Keratinocyte (primary cell): ENCODE measurements around the gene JAM3.

Source experiments
- EZH2 ChIP-seq: IDR thresholded peaks from one replicate; pipeline ENCODE4 v1.6.1; 2012; ENCODE audit warnings: inconsistent platforms, mild to moderate bottlenecking, low read length, moderate library complexity
- TF ChIP-seq, protein P1 (sequence below), 3 experiments: IDR thresholded peaks in 1 of 3; conservative IDR thresholded peaks in 1 of 3; optimal IDR thresholded peaks in 1 of 3; 2 replicates in 2 of 3; 3 replicates in 1 of 3; pipeline versions ENCODE3 to v1.5.1; 2011; ENCODE audit warnings: low read length in 3 of 3, mild to moderate bottlenecking in 3 of 3, moderate library complexity in 2 of 3, control low read depth in 1 of 3, inconsistent platforms in 1 of 3; ENCODE audit not compliant: insufficient read depth in 2 of 3; ENCODE audit errors: extremely low read depth in 1 of 3

DNA sequence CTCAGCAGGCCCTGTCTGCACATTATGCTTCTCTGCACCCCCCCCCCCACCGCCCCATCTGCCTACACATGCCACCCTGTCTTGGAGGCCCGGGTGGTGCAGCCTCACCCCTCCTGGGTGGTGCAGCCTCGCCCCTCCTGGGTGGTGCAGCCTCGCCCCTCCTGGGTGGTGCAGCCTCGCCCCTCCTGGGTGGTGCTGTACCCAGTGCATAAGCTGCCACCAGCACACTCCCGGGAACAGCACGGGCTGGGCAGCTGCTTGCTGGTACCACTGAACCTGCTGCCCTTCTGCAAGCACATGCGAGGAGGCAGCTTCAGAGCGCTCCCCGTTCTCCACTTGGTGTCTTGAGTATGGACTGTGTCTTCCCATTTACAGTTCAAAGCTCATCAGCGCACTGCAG is 85.6 kb downstream of the JAM3 start:
- TF ChIP-seq, protein P1, sequence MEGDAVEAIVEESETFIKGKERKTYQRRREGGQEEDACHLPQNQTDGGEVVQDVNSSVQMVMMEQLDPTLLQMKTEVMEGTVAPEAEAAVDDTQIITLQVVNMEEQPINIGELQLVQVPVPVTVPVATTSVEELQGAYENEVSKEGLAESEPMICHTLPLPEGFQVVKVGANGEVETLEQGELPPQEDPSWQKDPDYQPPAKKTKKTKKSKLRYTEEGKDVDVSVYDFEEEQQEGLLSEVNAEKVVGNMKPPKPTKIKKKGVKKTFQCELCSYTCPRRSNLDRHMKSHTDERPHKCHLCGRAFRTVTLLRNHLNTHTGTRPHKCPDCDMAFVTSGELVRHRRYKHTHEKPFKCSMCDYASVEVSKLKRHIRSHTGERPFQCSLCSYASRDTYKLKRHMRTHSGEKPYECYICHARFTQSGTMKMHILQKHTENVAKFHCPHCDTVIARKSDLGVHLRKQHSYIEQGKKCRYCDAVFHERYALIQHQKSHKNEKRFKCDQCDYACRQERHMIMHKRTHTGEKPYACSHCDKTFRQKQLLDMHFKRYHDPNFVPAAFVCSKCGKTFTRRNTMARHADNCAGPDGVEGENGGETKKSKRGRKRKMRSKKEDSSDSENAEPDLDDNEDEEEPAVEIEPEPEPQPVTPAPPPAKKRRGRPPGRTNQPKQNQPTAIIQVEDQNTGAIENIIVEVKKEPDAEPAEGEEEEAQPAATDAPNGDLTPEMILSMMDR (optimal IDR thresholded peaks at IDR 0.05 in 1 of 3, IDR thresholded peaks at IDR 0.05 in 1 of 3, conservative IDR thresholded peaks at IDR 0.05 in 1 of 3; ENCODE audit: extremely low read depth in 1 of 3, insufficient read depth in 2 of 3, low read length in 3 of 3): no peak
- no peak for TF ChIP-seq EZH2
